NCI-H1436 treated with DMSO at 0.1 percent for 48 hours (cell line): ENCODE data around the gene MPLKIP.
"Not testable (repeated sequence)": the region's sequence is repeated elsewhere in the genome, so short reads cannot be mapped to it uniquely, and the experiment has no call there.

ENCODE experiments used
- DNase-seq: peaks from one replicate; lab custom pipeline; 2025; lab: John Stamatoyannopoulos, UW

Gene MPLKIP

DNA sequence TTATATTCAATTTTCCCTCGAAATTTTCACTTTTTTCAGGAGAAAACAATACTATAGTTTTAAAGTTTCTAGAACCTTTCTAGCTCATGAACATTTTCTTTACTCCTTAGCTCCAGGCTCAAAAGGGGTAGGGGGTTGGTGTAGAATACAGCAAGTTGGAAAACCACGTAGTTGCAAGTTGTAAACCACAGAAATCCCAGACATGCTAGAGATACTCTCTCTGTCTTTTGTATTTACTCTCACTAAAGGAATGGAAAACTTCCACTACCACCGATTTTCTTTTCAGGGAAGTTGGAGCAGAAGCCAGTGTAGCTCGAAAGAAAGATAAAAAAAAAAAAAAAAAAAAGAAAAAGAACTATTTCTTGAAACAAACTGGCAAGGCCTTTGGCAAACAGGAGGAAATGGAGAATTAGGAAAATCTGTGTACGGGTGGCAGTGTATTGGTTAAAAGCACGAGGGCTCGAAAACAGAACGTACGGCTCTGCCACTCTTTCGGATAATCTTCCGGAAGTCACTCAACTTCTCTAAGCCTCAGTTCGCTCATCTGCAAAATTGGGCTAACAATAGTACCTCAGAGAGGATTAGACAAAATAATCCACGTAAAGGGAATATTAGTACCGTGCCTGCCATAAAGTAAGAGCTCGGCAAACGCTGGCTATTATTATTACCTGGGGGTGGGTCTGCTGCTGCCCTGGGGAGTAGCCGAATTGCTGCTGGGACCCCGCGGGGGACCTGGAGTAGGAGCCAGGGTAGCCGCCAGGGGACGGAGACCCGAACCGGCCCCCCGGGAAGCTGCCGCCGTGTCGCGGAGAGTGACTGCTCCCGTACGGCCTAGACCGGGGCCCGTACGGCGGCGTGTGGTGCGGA, 628 bp downstream of the MPLKIP start:
- no peak for DNase-seq

- no peak for DNase-seq
Observed at GRCh38 chr7:40122940-40123254, 11.5 kb downstream of the MPLKIP start.

GRCh38 chr7:40122100-40122939, 12.1 kb downstream of the MPLKIP start:
- not testable (repeated sequence) for DNase-seq

- no peak for DNase-seq
Observed at GRCh38 chr7:40120020-40120419, 14.4 kb downstream of the MPLKIP start.

DNA sequence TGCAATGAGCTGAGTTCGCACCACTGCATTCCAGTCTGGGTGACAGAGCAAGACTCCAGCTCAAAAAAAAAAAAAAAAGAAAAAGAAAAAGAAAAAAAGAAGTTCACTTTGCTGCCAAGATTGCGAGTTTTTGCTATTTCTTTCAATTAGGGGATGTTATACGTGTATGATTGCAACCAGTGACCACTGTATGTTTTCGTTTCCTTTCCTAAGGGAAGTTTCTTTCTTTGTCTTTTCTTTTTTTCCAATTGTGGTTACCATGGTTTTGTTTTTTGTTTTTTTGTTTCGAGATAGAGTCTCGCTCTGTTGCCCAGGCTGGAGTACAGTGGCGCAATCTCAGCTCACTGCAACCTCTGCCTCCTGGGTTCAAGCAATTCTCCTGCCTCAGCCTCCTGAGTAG, 16.2 kb downstream of the MPLKIP start:
- DNase-seq = not testable (repeated sequence)

DNA sequence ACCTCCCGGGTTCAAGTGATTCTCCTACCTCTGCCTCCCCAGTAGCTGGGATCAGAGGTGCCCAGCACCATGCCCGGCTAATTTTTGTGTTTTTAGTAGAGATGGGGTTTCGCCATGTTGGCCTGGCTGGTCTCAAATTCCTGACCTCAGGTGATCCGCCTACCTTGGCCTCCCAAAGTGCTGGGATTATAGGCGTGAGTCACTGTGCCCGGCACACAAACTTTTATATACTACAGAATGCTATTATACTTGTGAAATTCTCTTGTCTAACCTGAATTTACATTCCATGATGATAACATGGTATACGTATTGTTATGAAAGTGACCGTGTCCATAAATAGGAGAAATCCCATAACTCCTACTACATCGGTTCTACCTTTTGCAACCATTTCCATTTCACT, 17.2 kb downstream of the MPLKIP start:
- not testable (repeated sequence) for DNase-seq

GRCh38 chr7:40115936-40116335, 18.5 kb downstream of the MPLKIP start:
- no peak for DNase-seq

DNA sequence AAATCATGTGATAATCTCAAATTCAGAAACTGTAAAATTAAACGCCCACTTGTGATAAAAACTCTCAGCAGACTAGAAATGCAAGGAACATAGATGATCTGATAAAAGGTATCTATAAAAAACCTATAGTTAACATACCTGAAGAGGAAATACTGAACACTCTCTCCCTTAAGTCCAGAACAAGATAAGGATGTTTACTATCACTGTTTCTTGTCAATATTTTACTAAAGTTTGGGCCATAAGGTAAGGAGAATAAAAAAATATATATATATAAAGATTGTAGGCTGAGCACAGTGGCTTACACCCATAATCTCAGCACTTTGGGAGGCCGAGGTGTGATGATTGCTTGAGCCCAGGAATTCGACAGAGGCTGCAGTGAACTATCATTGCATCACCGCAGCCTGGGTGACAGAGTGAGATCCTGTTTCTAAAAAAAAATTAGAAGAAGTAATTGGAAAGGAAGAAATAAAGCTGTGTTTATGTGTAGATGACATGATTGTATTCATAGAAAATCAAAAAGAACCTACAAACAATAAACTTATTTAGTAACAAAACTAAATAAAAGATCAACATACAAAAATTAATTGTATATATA, 28.4 kb downstream of the MPLKIP start:
- DNase-seq = no peak

DNA sequence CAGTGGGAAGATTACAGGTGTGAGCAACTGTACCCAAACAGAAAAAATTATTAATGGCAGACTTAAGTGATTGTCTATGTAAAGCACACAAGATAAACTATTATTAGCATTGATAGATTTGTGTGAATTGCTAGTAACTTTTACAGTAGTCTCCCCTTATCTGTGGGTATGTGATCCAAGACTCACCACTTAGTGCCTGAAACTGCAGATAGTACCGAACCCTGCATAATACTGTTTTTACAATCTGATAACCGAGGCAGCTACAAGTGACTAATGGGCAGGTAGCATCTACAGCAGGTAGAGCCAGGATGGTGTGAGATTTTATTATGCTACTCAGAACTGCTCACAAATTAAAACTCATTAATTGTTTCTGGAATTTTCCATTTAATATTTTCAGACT, 31.5 kb downstream of the MPLKIP start:
- no peak for DNase-seq

DNA sequence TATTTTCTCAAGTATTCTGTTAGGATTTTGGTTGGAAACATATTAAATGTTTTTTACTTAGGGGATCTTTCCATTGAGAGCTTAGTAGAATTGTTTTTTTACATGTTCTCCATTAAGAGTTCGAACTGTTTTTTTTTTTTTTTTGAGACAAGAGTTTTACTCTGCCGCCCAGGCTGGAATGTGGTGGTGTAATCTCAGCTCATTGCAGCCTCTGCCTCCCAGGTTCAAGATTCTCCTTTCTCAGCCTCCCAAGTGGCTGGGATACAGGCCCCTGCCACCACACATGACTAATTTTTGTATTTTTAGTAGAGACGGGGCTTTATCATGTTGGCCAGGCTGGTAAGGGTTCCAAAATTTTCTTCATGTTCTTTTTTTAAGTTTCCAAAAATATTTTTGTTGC, 33.2 kb downstream of the MPLKIP start:
- DNase-seq = no peak

DNA sequence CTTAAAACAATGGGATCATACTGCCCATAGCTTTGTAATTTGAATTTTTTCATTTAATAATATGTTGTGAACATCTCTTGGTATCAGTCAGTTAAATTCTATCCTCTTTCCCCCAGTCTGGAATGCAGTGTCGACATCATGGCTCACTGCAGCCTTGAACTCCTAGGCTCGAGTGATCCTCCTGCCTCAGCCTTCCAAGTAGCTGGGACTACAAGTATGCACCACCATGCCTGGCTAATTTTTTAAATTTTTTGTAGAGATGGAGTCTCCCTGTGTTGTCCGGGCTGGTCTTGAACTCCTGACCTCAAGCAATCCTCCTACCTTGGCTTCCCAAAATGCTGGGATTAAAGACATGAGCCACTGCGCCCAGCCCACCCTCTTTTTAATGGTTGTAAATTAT, 34.6 kb downstream of the MPLKIP start:
- DNase-seq = no peak

- no peak for DNase-seq
Observed at GRCh38 chr7:40098810-40099209, 35.6 kb downstream of the MPLKIP start.

DNA sequence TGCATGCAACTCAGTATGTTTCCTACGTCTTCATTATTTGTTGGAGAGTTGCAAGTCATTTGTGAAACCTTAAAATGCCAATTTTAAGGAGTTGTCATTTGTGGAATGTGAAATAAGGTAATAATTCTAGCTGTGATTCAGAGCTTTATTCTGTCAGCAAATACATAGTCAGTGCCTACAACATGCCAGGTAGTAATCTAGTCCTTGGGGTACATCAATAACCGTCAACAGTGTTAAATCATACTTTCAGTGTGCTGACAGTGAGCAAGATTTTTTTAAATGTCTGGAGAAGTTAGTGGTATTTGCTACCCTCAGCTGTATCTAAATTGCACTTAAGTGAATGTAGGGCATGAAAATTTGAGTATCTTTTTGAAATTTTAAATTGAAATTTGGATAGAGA, 36.7 kb downstream of the MPLKIP start:
- DNase-seq = no peak

DNA sequence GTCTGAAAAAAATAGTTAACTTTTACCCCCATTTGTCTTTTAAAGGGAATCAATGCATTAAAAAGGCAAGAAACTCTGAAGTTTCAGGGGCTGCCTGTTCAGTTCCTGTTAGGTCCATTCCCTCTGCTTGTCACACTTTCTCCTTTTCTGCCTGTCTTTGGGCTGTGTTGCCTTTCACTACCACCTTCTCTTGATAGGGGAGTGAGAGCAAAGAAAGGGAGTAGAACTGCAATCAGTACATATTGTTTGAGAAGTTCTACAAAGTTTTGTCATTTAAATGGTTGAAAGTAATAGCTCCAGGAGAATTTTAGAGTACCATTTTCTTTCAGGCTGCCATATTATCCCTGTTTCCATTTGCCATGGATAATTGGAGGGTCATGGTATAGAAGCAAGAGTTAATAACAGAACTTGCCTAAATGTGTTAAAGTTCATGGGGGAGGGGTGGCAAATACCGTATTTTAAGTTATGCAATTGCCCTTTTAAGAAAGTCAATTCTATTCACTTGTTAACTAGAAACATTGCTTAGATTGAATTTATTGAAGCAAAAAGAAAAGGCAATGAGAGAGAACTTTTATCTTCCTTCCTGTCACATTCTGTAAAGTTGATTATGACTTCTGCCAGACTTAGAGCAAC, 38.6 kb downstream of the MPLKIP start:
- no peak for DNase-seq

GRCh38 chr7:40095230-40095629, 39.2 kb downstream of the MPLKIP start:
- no peak for DNase-seq

DNA sequence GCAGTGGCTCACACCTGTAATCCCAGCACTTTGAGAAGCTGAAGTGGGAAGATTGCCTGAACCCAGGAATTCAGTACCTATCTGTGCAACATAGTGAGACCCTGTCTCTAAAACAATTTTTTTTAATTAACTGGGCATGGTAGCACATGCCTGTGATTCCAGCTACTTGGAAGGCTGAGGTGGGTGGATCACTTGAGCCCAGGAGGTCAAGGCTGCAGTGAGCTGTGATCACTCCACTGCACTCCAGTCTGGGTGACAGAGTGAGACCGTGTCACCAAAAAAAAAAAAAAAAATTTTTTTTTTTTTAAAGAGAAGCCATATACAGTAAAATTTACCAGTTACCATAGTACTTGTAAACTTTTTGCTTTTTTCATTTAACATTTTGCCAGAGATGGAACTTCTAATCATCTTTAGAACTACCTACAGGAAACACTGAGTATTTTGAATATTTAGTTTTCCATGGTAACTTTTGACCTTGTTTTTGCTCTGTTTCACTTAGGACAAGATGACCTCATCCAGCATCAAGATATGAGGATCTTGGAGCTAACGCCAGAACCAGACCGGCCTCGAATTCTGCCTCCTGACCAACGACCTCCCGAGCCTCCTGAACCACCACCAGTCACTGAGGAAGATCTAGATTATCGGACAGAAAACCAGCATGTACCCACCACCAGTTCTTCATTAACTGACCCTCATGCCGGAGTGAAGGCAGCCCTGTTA, 40.6 kb downstream of the MPLKIP start:
- DNase-seq = no peak

GRCh38 chr7:40092182-40092581, 42.2 kb downstream of the MPLKIP start:
- no peak for DNase-seq

GRCh38 chr7:40077849-40078248, 56.6 kb downstream of the MPLKIP start:
- no peak for DNase-seq
